C4-2B (cell line): ENCODE data around the gene ZNF583.

Experiments used
- H3K27ac ChIP-seq: fragments of 450-650 bp; 2 replicates; pipeline ENCODE4 v1.5.1; 2017
- ZFX ChIP-seq: fragments of 450-650 bp; IDR thresholded peaks from 2 replicates; pipeline ENCODE4 v1.6.1; 2017
- TF ChIP-seq, protein P1 (sequence below): fragments of 450-650 bp; conservative IDR thresholded peaks from 2 replicates; pipeline ENCODE4 v1.5.1; 2017; ENCODE audit warnings: mild to moderate bottlenecking

Gene ZNF583

GRCh38 chr19:56403261-56403660, 871 bp upstream of the ZNF583 start:
- TF ChIP-seq ZFX, result no peak
- TF ChIP-seq, protein P1, sequence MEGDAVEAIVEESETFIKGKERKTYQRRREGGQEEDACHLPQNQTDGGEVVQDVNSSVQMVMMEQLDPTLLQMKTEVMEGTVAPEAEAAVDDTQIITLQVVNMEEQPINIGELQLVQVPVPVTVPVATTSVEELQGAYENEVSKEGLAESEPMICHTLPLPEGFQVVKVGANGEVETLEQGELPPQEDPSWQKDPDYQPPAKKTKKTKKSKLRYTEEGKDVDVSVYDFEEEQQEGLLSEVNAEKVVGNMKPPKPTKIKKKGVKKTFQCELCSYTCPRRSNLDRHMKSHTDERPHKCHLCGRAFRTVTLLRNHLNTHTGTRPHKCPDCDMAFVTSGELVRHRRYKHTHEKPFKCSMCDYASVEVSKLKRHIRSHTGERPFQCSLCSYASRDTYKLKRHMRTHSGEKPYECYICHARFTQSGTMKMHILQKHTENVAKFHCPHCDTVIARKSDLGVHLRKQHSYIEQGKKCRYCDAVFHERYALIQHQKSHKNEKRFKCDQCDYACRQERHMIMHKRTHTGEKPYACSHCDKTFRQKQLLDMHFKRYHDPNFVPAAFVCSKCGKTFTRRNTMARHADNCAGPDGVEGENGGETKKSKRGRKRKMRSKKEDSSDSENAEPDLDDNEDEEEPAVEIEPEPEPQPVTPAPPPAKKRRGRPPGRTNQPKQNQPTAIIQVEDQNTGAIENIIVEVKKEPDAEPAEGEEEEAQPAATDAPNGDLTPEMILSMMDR, result no peak
- H3K27ac ChIP-seq, result peak overlapping the region; percentile 85

- no peak for TF ChIP-seq ZFX
- TF ChIP-seq, protein P1, result no peak
- peak overlapping the region; percentile 85 for H3K27ac ChIP-seq
Measured at GRCh38 chr19:56404705-56405056, 549 bp downstream of the ZNF583 start.

- H3K27ac ChIP-seq, result no peak overlapping the region
- TF ChIP-seq, protein P1, result no peak
- no peak for TF ChIP-seq ZFX
Measured at GRCh38 chr19:56405062-56405461, 930 bp downstream of the ZNF583 start.

DNA sequence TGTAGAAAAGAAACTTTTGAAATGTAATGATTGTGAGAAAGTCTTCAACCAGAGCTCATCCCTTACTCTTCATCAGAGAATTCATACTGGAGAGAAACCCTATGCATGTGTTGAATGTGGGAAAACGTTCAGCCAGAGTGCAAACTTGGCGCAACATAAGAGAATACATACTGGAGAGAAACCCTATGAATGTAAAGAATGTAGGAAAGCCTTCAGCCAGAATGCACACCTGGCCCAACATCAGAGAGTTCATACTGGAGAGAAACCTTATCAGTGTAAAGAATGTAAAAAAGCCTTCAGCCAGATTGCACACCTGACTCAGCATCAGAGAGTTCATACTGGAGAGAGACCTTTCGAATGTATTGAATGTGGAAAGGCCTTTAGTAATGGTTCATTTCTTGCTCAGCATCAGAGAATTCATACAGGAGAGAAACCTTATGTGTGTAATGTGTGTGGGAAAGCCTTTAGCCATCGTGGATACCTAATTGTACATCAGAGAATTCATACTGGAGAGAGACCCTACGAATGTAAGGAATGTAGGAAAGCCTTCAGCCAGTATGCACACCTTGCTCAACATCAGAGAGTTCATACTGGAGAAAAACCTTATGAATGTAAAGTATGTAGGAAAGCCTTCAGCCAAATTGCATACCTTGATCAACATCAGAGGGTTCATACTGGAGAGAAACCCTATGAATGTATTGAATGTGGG, 19.3 kb downstream of the ZNF583 start:
- TF ChIP-seq, protein P1, result no peak
- no peak for TF ChIP-seq ZFX
- no peak overlapping the region for H3K27ac ChIP-seq

GRCh38 chr19:56423985-56424353, 19.8 kb downstream of the ZNF583 start:
- H3K27ac ChIP-seq, result no peak overlapping the region
- no peak for TF ChIP-seq ZFX
- TF ChIP-seq, protein P1, result no peak

- H3K27ac ChIP-seq, result no peak overlapping the region
- no peak for TF ChIP-seq ZFX
- TF ChIP-seq, protein P1, result no peak
Measured at GRCh38 chr19:56441206-56441792, 37.2 kb downstream of the ZNF583 start.

DNA sequence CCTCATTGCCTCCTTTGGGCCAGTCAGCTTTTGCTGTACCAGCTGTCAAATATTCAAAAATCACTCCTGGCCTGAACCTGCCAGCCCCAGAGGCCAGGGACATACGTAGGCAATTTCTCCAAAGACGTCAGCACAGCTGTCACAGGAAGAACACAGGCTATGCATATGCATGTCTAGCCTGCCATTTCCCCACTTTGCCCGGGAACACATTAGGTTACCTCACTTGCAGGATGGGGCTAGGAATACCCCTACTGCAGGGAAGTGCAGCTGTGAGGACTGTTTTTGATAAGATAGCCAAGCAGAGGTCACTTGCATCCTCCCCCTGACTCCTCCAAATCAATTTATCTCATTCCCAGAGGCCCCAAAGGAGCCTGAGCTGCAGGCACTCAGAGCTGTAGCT, 70.2 kb downstream of the ZNF583 start:
- no peak overlapping the region for H3K27ac ChIP-seq
- TF ChIP-seq ZFX, result no peak
- TF ChIP-seq, protein P1, result no peak
